ENCODE measurements around the gene LYZ. TPM values are rescaled to one million over a fixed set of nuclear protein-coding genes. Genes with fewer than 3 reads are reported as not detected.

Gene LYZ
- total and polyA plus RNA-seq, 7 donors: 28.0 to 652 (median 70.6) TPM

DNA sequence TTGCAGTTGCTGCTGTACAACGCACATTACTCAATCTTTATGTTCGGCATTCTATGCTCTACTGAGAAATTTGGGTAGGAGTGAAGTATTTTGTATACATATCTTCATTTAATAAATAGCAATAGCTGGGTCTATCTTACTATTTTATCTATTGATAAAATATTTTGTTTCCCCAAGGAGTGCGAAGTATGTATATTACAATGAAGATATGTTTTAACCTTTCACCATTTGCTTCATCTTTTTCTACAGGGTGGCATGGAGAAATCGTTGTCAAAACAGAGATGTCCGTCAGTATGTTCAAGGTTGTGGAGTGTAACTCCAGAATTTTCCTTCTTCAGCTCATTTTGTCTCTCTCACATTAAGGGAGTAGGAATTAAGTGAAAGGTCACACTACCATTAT is 4.7 kb downstream of the LYZ start:
- WGBS, 2 donors: 92 to 94% methylated on average over 5 of the region's 5 CpGs
- Histone ChIP-seq H3K4me3 (no peak overlapping the region), H3K27me3 (no peaks in the 10 kb centered on the region), H3K36me3 (no peaks in the 10 kb centered on the region), H3K4me1 (peaks cover 0 to 3% (median 0%) of the 10 kb centered on the region in 4 donors), H3K9me3 (no peaks in the 10 kb centered on the region), H3K27ac (no peak overlapping the region)
- DNase-seq: no peak
- TF ChIP-seq CTCF (IDR thresholded peaks at IDR 0.05) (no peak), POLR2A (IDR thresholded peaks at IDR 0.05) (no peak), POLR2AphosphoS5 (IDR thresholded peaks at IDR 0.05) (no peak), EP300 (IDR thresholded peaks at IDR 0.05) (no peak)
- intact Hi-C loops (cut with DNase I): no loop called here

DNA sequence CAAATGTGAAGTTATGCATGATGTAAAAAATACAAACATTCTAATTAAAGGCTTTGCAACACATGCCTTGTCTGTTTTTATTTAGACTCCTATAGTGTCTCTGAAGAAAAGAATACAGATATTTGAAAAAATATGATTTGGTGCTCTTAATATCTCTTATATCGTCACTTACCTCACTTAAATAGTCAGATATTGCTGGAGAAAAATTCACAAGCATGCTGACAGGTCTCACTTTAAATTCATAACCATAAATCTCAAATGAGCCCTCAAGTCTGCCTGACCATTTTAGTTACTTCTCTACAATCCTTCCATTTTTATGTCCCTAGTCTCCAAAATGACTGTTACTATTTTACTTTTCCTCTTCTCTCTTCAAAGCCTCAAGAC is 6.0 kb downstream of the LYZ start:
- intact Hi-C loops (cut with DNase I): no loop called here
- H3K27me3 ChIP-seq: no peaks in the 10 kb centered on the region
- H3K9me3 ChIP-seq: no peaks in the 10 kb centered on the region
- DNase-seq: no peak
- H3K27ac ChIP-seq: no peak overlapping the region
- 91 to 94% methylated on average over 1 of the region's 1 CpG for WGBS, 2 donors
- TF ChIP-seq EP300 (IDR thresholded peaks at IDR 0.05) (no peak), POLR2AphosphoS5 (IDR thresholded peaks at IDR 0.05) (no peak), CTCF (IDR thresholded peaks at IDR 0.05) (no peak), POLR2A (IDR thresholded peaks at IDR 0.05) (no peak)
- no peaks in the 10 kb centered on the region for H3K36me3 ChIP-seq
- H3K4me3 ChIP-seq: no peak overlapping the region
- peaks cover 0 to 9% (median 5%) of the 10 kb centered on the region in 4 donors for H3K4me1 ChIP-seq

DNA sequence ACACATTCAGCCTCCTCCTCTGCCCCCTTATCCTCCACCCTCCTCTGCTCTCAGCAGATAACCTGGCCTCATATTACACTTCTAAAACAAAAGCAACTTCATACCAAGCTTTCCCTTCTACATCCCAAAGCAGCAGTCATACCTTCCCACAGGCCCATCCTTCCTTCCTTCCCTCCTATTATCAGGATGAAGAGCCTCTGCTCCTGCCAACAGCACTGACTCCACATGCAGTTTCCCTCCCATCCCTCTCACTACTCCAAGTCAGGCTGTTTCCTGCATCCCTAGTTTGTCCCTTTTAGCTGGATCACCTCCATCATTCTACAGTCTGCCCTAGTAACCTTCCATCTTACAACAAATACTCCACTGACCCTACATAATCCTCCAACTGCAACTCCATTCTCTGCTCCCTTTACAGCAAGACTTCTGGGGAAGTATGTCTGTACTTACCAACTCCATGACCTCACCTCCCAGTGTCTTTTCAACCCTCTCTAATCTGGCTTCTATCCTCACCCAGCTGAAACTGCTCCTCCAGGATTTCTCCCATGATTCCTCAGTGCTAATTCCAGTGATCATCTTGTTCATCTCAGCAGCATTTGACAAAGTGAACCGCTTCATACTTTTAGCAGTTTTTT is 6.5 kb downstream of the LYZ start:
- Histone ChIP-seq H3K4me1 (peaks cover 0 to 11% (median 7%) of the 10 kb centered on the region in 4 donors), H3K9me3 (no peaks in the 10 kb centered on the region), H3K36me3 (no peaks in the 10 kb centered on the region), H3K4me3 (no peak overlapping the region), H3K27ac (no peak overlapping the region), H3K27me3 (no peaks in the 10 kb centered on the region)
- TF ChIP-seq CTCF (IDR thresholded peaks at IDR 0.05) (no peak), EP300 (IDR thresholded peaks at IDR 0.05) (no peak), POLR2AphosphoS5 (IDR thresholded peaks at IDR 0.05) (no peak), POLR2A (IDR thresholded peaks at IDR 0.05) (no peak)
- intact Hi-C loops (cut with DNase I): loop anchor here (5.0 kb wide), 4 partner anchors 112 to 233 kb away; partner anchors contain the start of genes CCT2 and FRS2
- WGBS, 2 donors: 84 to 86% methylated on average over 1 of the region's 1 CpG
- DNase-seq: no peak

DNA sequence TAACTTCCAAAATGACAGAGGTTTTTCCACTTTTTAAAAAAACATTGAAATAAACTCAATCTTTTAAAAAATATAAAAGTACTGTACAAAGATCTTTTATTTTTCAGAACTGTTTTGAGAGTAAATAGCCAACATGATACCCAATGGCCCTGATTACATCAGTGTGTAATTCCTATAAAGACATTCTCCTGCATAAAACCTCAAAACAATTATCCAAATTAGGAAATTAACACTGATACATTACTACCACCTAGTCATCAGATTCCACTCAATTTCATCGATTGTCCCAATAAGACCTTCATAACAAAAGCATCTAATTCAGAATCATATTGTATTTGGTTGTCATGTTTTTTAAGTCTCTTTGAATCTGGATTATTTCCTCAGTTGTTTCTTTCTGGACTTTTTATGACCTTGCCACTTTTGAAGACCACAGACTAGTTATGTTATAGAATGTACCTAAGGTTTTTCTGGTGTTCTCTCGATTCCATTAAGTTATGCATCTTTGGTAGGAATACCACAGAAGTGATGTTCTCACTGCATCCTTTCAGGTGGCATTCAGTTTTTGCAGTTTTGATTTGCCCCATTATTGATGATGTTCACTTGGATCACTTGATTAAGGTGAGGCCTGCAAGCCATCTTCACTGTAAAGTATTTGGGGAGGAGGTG is 7.3 kb downstream of the LYZ start:
- H3K4me1 ChIP-seq: peaks cover 0 to 15% (median 11%) of the 10 kb centered on the region in 4 donors
- TF ChIP-seq POLR2AphosphoS5 (IDR thresholded peaks at IDR 0.05) (no peak), EP300 (IDR thresholded peaks at IDR 0.05) (no peak), CTCF (IDR thresholded peaks at IDR 0.05) (no peak), POLR2A (IDR thresholded peaks at IDR 0.05) (no peak)
- WGBS, 2 donors: 71 to 88% methylated on average over 2 of the region's 2 CpGs
- DNase-seq: no peak
- H3K27ac ChIP-seq: no peak overlapping the region
- H3K36me3 ChIP-seq: no peaks in the 10 kb centered on the region
- H3K27me3 ChIP-seq: no peaks in the 10 kb centered on the region
- no peak overlapping the region for H3K4me3 ChIP-seq
- intact Hi-C loops (cut with DNase I): loop anchor here (2.0 to 5.0 kb wide), 5 partner anchors 113 to 283 kb away; partner anchors contain the start of genes CCT2 and FRS2
- no peaks in the 10 kb centered on the region for H3K9me3 ChIP-seq
